ENCODE results near the gene AMZ2. TPM values are rescaled to one million over a fixed set of nuclear protein-coding genes. Genes with fewer than 3 reads are reported as not detected.

The AMZ2 gene
- total RNA-seq, 2 experiments from 2014 or later = 63.0 to 64.9 TPM

DNA sequence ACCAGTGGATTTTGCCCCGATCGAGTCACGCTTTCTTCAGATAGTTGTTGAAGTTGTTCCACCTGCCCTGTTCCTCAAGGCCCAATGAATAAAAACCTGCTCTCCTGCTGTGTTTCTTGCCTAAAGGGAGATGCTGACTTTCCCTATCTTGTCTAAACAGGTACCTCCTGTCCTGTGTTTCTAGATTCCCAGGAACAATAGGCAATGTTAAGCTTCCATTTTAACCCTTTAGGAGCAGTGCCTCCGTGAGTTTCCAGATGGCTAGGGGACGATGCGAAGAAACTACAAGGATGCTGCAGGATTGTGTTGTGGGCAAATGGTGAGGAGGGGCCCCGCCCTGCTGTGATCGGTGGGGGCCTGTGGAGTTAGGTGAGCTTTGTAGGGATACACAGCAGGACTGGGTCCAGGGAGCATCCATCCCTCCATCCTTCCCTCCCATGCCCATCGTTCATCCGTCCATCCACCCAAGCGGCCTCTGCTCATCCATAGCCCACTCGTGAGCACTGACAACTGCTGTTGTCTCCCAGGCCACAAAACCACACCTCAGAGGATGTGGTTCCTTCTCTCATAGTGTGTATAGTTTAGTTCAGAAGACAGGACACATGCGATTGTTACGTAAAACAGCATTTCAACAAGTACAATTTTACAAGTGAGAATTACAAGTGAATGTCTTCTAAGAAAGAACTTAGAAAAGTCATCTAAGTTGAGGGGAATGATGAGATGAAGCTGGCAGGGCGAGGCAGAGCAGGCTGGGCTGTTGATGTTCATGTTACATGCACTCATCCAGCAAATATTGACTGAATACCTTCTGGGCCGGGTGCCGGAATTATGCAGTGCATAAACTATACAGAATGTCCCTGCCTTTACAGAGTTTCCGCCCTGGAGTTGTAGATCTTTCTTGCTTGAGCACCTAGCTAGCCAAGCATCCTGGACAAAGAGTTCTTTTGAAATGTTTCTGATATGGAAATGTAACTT lies 48.7 kb downstream of the AMZ2 start:
- Mint-ChIP-seq H3K4me1 (ENCODE audit: low read depth) (peaks cover 72% of the 10 kb centered on the region), H3K36me3 (ENCODE audit: low read depth) (peaks cover 8% of the 10 kb centered on the region), H3K9me3 (no peaks in the 10 kb centered on the region), H3K27me3 (no peaks in the 10 kb centered on the region), H3K27ac (peak overlapping the region; percentile 89), H3K4me3 (peak overlapping the region; percentile 83)
- no peaks in the 10 kb centered on the region for H3K36me3 ChIP-seq (ENCODE audit: insufficient read depth, low read length)
- H3K27me3 ChIP-seq (ENCODE audit: control insufficient read depth in 1 of 2, insufficient read depth in 2 of 2, low read length in 2 of 2) = no peaks in the 10 kb centered on the region
- peak overlapping the region; percentile 51 to 60 for H3K27ac ChIP-seq (ENCODE audit: low read depth in 1 of 2, low read length in 2 of 2)
- CTCF ChIA-PET = interaction anchor here (0.7 to 1.3 kb wide), 3 partner anchors 135 to 140 kb away, joined by 3 to 5 read pairs (median 3); no protein-coding TSS in a partner anchor
- DNase-seq = peak; percentile 28 to 95 (median 52)
- no peak for TF ChIP-seq CTCF (IDR thresholded peaks at IDR 0.05)
- peaks cover 64% of the 10 kb centered on the region for H3K4me1 ChIP-seq (ENCODE audit: insufficient read depth, low read length)
- peak; percentile 56 for ATAC-seq (ENCODE audit: poor library complexity)
- POLR2A ChIA-PET = interaction anchor here (0.6 to 2.7 kb wide), 24 partner anchors 11 to 164 kb away, joined by 3 to 17 read pairs (median 4); partner anchors contain the start of genes AMZ2 and WIPI1
- peak overlapping the region; percentile 32 for H3K4me3 ChIP-seq (ENCODE audit: low read length)
- no peaks in the 10 kb centered on the region for H3K9me3 ChIP-seq (ENCODE audit: control insufficient read depth in 1 of 2, insufficient read depth in 1 of 2, low read length in 2 of 2)
- intact Hi-C loops (cut with DNase I, micrococcal nuclease) = loop anchor here (1.0 to 5.0 kb wide), 4 partner anchors 48 to 114 kb away; no protein-coding TSS in a partner anchor

DNA sequence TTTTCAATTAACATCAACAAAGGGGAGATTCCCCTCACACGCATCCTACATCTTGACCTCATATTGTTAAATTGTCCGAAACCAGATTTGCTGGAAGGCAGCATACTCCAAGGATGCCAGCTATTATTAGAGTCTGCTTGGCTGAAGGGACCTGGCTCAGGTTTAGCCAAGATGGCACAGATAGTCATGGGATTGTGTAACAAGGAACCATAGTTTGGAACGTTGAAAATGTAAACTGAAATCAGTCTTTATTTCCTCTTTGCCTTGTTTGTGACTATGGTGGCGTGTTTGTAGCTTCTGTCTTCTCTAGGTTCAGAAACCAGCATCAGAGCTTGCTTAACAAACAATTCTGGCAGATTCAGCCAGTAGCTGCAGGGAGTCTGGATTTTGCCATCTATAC lies 49.4 kb downstream of the AMZ2 start:
- peak overlapping the region; percentile 83 for H3K4me3 Mint-ChIP-seq
- ATAC-seq (ENCODE audit: poor library complexity) (no peak), DNase-seq (peak in 2 of 14 experiments; percentile 42 to 44)
- H3K27me3 ChIP-seq (ENCODE audit: control insufficient read depth in 1 of 2, insufficient read depth in 2 of 2, low read length in 2 of 2) = no peaks in the 10 kb centered on the region
- H3K36me3 ChIP-seq (ENCODE audit: insufficient read depth, low read length) = no peaks in the 10 kb centered on the region
- peaks cover 4% of the 10 kb centered on the region for H3K36me3 Mint-ChIP-seq (ENCODE audit: low read depth)
- POLR2A ChIA-PET = interaction anchor here (0.6 to 2.7 kb wide), 22 partner anchors 10 to 163 kb away, joined by 3 to 17 read pairs (median 5); partner anchors contain the start of genes AMZ2 and WIPI1
- H3K4me1 ChIP-seq (ENCODE audit: insufficient read depth, low read length) = peaks cover 63% of the 10 kb centered on the region
- intact Hi-C loops (cut with DNase I, micrococcal nuclease) = loop anchor here (2.0 to 5.0 kb wide), 3 partner anchors 48 to 115 kb away; no protein-coding TSS in a partner anchor
- no peaks in the 10 kb centered on the region for H3K27me3 Mint-ChIP-seq
- peak overlapping the region; percentile 89 for H3K27ac Mint-ChIP-seq
- no peaks in the 10 kb centered on the region for H3K9me3 ChIP-seq (ENCODE audit: control insufficient read depth in 1 of 2, insufficient read depth in 1 of 2, low read length in 2 of 2)
- CTCF ChIA-PET = interaction anchor here (0.9 to 1.3 kb wide), 2 partner anchors 135 to 139 kb away, joined by 3 to 5 read pairs; no protein-coding TSS in a partner anchor
- H3K27ac ChIP-seq (ENCODE audit: low read depth in 1 of 2, low read length in 2 of 2) = peak overlapping the region; percentile 51 to 60
- H3K4me1 Mint-ChIP-seq (ENCODE audit: low read depth) = peaks cover 74% of the 10 kb centered on the region
- H3K4me3 ChIP-seq (ENCODE audit: low read length) = peak overlapping the region; percentile 32
- no peaks in the 10 kb centered on the region for H3K9me3 Mint-ChIP-seq
- no peak for TF ChIP-seq CTCF (IDR thresholded peaks at IDR 0.05)

- H3K4me3 Mint-ChIP-seq = peak overlapping the region; percentile 38
- CTCF ChIA-PET = no interaction called here
Observed at GRCh38 chr17:68298601-68299000, 50.8 kb downstream of the AMZ2 start.

More at GRCh38 chr17:68298601-68299000, 50.8 kb downstream of the AMZ2 start:
- Histone ChIP-seq H3K27me3 (ENCODE audit: control insufficient read depth in 1 of 2, insufficient read depth in 2 of 2, low read length in 2 of 2) (no peaks in the 10 kb centered on the region), H3K4me3 (ENCODE audit: low read length) (no peak overlapping the region), H3K27ac (ENCODE audit: low read depth in 1 of 2, low read length in 2 of 2) (no peak overlapping the region), H3K36me3 (ENCODE audit: insufficient read depth, low read length) (no peaks in the 10 kb centered on the region), H3K4me1 (ENCODE audit: insufficient read depth, low read length) (peaks cover 63% of the 10 kb centered on the region), H3K9me3 (ENCODE audit: control insufficient read depth in 1 of 2, insufficient read depth in 1 of 2, low read length in 2 of 2) (no peaks in the 10 kb centered on the region)
- peaks cover 63% of the 10 kb centered on the region for H3K4me1 Mint-ChIP-seq (ENCODE audit: low read depth)
- H3K27ac Mint-ChIP-seq = peak overlapping the region; percentile 89
- no peak for ATAC-seq (ENCODE audit: poor library complexity)
- TF ChIP-seq CTCF (IDR thresholded peaks at IDR 0.05) = no peak
- H3K9me3 Mint-ChIP-seq = no peaks in the 10 kb centered on the region
- H3K27me3 Mint-ChIP-seq = no peaks in the 10 kb centered on the region
- POLR2A ChIA-PET = no interaction called here
- peaks cover 3% of the 10 kb centered on the region for H3K36me3 Mint-ChIP-seq (ENCODE audit: low read depth)
- no peak for DNase-seq
- intact Hi-C loops (cut with DNase I, micrococcal nuclease) = loop anchor here (5.0 kb wide), 2 partner anchors 49 to 116 kb away; no protein-coding TSS in a partner anchor
